SJSA1 (cell line): ENCODE measurements around the gene DYNLRB1. TPM values are rescaled to one million over a fixed set of nuclear protein-coding genes. Genes with fewer than 3 reads are reported as not detected.

Source experiments
- DNase-seq, 2 experiments: peaks; one replicate each; pipeline ENCODE4 v3.0.0-alpha.2; 2015 to 2020; ENCODE audit warnings: low spot score in 2 of 2, low read depth in 1 of 2
- H3K27ac ChIP-seq: fragments of 250-450 bp; sonication (Bioruptor Pico); 2 replicates; pipeline ENCODE4 v1.5.1; 2020; ENCODE audit warnings: mild to moderate bottlenecking, moderate library complexity
- H3K27me3 ChIP-seq: fragments of 250-450 bp; sonication (Bioruptor Pico); replicated peaks from 2 replicates; pipeline ENCODE4 v1.5.1; 2020; ENCODE audit warnings: mild to moderate bottlenecking, moderate library complexity
- H3K36me3 ChIP-seq: fragments of 250-450 bp; sonication (Bioruptor Pico); 2 replicates; pipeline ENCODE4 v1.5.1; 2020; ENCODE audit warnings: mild to moderate bottlenecking
- H3K4me1 ChIP-seq: fragments of 250-450 bp; sonication (Bioruptor Pico); replicated peaks from 2 replicates; pipeline ENCODE4 v1.6.1; 2021; ENCODE audit warnings: mild to moderate bottlenecking
- H3K4me3 ChIP-seq: fragments of 250-450 bp; sonication (Bioruptor Pico); 2 replicates; pipeline ENCODE4 v1.5.1; 2020; ENCODE audit warnings: mild to moderate bottlenecking
- H3K9me3 ChIP-seq: fragments of 250-450 bp; sonication (Bioruptor Pico); replicated peaks from 2 replicates; pipeline ENCODE4 v1.5.1; 2020; ENCODE audit warnings: mild to moderate bottlenecking
- total RNA-seq: library from RNA; depleted of rRNA; stranded (reverse); fragments of >200 nt; shearing (Covaris generic); gene quantifications from 2 replicates; pipeline ENCODE4 v1.2.3, GENCODE V29; 2014

DYNLRB1 gene
- total RNA-seq, 1 experiment from 2014 or later, result 190 TPM

DNA sequence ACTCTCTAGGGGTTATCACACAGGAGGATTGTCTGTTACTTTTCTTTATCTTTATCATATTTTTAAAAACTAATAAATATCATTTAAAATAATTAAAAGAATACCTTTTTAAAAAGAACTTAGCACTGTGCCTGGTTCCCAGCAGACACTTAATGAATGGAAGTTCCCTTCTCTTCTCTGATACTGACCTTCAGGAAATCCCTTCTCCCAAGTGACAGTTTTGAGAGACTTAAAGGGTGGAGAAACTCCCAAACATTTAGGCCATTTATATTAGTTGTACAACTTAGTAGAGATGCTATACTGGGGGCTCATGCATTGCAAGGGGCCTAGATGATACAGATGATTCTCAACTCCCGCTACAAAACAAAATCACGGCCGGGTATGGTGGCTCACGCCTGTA lies 60.8 kb downstream of the DYNLRB1 start:
- no peak overlapping the region for H3K27ac ChIP-seq
- no peaks in the 10 kb centered on the region for H3K9me3 ChIP-seq
- DNase-seq, result no peak
- no peaks in the 10 kb centered on the region for H3K27me3 ChIP-seq
- H3K4me3 ChIP-seq, result no peak overlapping the region
- H3K36me3 ChIP-seq, result no peaks in the 10 kb centered on the region
- peaks cover 27% of the 10 kb centered on the region for H3K4me1 ChIP-seq

DNA sequence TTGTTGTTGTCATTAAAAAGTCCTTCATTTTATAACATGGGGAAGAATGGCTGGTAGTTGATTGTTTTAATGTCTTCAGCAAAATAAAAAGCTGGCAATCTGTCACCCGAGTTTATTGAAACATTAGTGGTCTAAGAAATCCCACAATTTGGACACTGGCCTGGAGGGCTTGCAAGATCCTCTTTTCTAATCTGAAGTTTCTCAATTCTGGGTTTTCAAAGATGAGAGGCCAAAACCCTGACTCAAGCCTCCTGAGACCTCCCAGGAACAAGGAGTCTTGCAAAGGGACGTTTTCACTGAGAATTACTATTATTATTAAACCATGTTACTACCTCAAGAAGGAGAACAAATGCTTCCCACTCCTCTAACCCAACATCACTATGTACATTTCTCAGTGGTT lies 61.8 kb downstream of the DYNLRB1 start:
- no peaks in the 10 kb centered on the region for H3K36me3 ChIP-seq
- no peak overlapping the region for H3K4me3 ChIP-seq
- H3K9me3 ChIP-seq, result no peaks in the 10 kb centered on the region
- H3K4me1 ChIP-seq, result peaks cover 31% of the 10 kb centered on the region
- H3K27me3 ChIP-seq, result no peaks in the 10 kb centered on the region
- DNase-seq, result peak in 1 of 2 experiments; percentile 9
- H3K27ac ChIP-seq, result no peak overlapping the region

DNA sequence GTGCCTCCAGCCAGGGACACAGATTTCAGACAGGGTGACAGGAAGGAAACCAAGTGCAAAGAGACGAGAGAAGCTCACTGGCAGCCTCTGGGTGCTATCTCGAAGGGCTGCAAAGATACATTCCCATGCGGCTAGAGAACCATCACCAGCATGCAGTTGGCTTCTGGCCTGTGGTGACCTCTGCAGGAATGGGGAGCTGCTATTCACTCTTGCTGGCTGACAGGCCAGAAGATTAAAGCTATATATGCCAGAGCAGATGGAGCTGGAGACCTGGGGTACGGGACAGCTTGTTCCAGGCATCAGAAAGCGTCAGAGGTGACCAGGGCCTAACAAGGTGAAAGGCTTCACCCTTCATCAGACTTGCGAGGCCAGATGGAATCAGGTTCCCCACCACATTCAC lies 62.3 kb downstream of the DYNLRB1 start:
- H3K36me3 ChIP-seq, result peaks cover 1% of the 10 kb centered on the region; the same call in 1 of the 2 replicates
- H3K4me1 ChIP-seq, result peaks cover 31% of the 10 kb centered on the region
- H3K27me3 ChIP-seq, result no peaks in the 10 kb centered on the region
- H3K4me3 ChIP-seq, result no peak overlapping the region
- DNase-seq, result peak in 1 of 2 experiments; percentile 9
- no peak overlapping the region for H3K27ac ChIP-seq
- H3K9me3 ChIP-seq, result no peaks in the 10 kb centered on the region

DNA sequence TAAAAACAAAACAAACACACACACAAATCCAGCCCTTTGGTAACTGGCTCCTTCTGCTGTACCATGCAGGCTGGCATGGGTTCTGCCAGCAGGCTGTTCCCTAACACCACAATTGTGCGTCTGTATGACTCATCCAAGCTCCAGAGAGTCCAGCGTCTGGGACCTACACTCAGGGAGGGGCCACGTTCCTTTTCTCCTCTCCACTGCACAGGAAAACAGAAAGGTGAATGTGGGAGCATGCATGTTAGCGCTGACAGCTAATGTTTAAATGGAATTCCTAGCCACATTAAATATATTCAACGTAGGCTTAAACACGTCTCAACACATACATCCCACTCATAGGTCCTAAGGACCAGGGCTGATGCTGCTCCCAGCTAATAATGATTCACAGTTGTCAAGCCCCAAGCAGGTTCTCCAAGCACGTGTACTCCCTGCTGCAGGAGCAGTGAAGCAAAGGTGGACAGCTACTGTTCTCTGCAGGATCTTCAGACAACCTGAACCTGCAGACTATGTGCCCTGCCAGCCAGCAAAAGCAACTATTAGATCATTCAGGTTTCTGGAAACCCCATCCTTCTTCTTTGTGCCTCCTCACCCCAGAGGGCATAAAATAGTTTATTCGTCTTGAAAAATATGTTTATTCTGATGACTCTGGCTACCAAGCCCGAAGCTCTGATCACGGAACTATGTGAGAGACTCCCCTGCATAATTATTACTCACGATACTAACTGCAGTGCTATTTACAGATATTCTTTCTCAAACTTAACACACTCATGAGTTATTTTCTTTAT lies 63.2 kb downstream of the DYNLRB1 start:
- Histone ChIP-seq H3K27me3 (no peaks in the 10 kb centered on the region), H3K9me3 (no peaks in the 10 kb centered on the region), H3K27ac (no peak overlapping the region), H3K36me3 (peaks cover 7% of the 10 kb centered on the region), H3K4me1 (peaks cover 31% of the 10 kb centered on the region), H3K4me3 (no peak overlapping the region)
- peak; percentile 67 to 79 for DNase-seq

DNA sequence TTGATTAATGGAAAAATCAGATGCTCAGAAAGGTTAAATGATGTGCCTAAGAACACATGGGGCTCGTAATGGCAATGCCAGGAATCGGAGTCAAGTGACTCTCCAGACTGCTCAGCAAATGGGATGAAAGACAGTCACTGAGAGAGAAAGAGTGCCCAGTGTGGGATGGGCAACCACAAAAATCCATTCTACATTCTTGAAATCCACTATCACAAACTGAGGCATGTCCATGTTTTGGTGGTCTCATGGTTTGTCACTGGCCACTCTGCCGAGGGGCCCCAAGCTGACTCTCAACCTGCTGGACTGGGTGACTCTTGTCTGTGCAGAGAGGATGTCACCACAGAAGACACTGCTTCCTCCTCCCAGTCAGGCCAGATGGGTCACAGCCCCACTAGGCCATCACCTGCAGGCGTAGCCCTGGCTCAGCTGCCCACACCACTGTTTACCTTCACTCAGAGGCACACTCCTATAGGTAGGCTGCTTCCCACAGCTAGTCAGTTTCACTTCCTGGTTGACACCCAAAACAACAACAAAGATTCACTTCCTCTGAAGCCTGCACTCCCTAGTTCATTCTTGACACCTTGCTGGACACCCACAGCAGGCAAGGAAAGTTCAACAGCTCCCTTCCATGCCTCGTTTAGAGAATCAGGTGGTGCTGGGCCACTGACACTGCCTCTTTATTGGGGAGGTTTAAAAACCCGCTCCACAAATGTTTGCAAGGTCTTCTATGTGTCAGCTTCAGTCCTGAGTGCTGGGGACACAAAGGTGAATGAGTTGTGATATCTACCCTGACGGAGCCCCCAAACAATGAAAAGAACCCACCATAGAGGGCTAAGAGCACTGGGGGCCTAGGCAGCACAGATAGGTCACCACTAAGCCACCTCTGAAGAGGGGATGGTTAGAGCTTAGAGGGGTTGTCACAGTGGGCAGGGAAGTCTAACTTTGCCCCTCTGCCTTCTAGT lies 64.0 kb downstream of the DYNLRB1 start:
- Histone ChIP-seq H3K9me3 (no peaks in the 10 kb centered on the region), H3K4me1 (peaks cover 31% of the 10 kb centered on the region), H3K27me3 (no peaks in the 10 kb centered on the region), H3K36me3 (peaks cover 11% of the 10 kb centered on the region), H3K4me3 (no peak overlapping the region), H3K27ac (no peak overlapping the region)
- DNase-seq, result peak; percentile 10 to 30

DNA sequence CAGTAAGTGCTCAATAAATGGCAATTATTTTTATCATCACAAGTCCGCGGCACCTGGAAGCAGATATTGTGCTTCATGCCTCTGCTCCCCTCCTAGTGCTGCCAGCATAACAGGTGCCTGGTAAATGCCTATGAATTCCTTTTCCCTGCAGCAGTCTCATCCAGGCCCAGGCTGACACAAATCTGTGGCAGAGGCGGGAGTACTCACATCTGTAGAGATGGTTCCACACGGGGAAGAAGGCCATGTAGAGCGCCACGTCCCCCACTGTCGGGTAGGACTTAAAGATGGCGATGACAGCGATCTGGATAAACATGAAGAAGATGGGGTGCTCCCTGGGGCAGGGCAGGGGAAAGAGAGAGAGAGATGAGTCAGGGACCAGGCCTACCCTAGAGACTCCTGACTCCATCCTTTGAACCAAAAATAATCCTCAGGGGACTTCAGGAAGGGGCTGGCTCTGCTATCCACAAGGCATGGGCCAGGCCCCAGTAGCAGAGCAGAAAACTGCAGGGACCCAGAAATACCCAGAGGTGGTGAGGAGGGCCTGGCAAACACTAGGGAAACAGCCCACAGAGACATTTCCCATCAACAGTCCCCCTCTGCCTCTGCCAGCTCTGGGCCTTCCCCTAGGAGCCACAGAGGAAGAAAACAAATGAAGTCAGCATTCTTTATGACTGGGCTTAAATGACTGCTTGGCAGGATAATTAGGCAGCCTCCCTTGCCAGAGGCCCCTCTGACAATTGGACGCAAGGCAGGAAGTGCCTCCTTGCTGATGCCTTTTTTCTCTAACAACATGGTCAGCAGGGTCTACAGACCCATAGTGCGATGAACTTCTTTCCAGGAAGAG lies 65.3 kb downstream of the DYNLRB1 start:
- Histone ChIP-seq H3K4me1 (peaks cover 31% of the 10 kb centered on the region), H3K4me3 (no peak overlapping the region), H3K9me3 (no peaks in the 10 kb centered on the region), H3K27ac (no peak overlapping the region), H3K36me3 (peaks cover 12% of the 10 kb centered on the region), H3K27me3 (no peaks in the 10 kb centered on the region)
- DNase-seq, result peak; percentile 30 to 39

DNA sequence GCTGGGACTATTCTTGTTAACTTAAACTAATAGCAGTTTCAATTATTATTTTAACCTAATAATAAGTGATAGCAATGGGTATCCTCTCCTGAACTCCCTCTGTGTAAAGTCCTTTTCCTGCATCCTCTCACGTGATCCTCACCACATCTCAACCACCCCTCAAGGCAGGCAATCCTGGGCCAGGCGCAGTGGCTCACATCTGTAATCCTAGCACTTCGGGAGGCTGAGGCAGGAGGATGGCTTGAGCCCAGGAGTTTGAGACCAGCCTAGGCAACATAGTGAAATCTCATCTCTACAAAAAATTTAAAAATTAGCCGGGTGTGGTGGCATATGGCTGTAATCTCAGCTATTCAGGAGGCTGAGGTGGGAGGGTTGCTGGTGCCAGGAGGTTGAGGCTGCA lies 66.0 kb downstream of the DYNLRB1 start:
- Histone ChIP-seq H3K9me3 (no peaks in the 10 kb centered on the region), H3K36me3 (peaks cover 12% of the 10 kb centered on the region), H3K27ac (no peak overlapping the region), H3K27me3 (no peaks in the 10 kb centered on the region), H3K4me1 (peaks cover 31% of the 10 kb centered on the region), H3K4me3 (no peak overlapping the region)
- DNase-seq, result peak in 1 of 2 experiments; percentile 17

DNA sequence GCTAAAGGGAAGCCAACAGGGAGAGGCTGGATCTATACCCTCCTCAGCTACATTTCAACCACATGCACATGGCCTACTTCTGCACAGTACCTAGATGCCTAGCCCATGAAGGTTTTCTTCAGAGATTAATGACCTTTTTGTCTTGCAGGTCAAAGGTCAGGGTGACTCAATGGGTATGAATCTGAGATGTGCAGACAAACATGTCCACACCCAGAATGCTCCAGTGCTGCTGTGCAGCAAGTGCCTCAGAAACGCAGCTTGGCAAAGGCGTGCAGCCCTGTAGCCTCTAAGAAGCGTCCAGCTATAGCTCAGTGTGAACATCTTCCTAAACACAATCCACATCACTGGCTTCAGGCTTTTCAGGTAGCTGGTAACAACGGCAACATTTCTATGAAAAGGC lies 66.7 kb downstream of the DYNLRB1 start:
- Histone ChIP-seq H3K4me3 (no peak overlapping the region), H3K9me3 (no peaks in the 10 kb centered on the region), H3K36me3 (peaks cover 12% of the 10 kb centered on the region), H3K4me1 (peaks cover 31% of the 10 kb centered on the region), H3K27me3 (no peaks in the 10 kb centered on the region), H3K27ac (no peak overlapping the region)
- DNase-seq, result peak in 1 of 2 experiments; percentile 25

DNA sequence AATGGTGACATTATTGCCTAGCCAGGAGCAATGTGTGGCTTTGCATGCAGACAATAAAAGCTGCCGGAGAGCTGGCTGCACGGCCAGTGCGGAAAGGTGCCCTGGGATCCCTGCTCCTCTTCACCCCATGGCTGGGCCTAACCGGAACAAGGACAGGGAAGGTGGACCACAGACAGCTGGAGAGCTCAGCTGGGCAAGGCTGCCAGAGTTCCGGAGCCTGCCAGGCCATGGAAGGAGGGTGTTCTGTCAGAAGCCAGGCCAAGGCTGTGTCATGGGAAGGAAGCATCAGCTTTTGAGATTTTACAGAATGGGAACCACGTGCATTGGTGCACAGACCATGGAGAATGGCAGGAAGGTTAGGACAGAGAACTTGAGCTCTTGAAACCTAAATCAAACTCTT lies 67.3 kb downstream of the DYNLRB1 start:
- Histone ChIP-seq H3K4me3 (no peak overlapping the region), H3K4me1 (peaks cover 30% of the 10 kb centered on the region), H3K9me3 (no peaks in the 10 kb centered on the region), H3K27ac (no peak overlapping the region), H3K27me3 (no peaks in the 10 kb centered on the region), H3K36me3 (peaks cover 12% of the 10 kb centered on the region)
- DNase-seq, result peak in 1 of 2 experiments; percentile 27

DNA sequence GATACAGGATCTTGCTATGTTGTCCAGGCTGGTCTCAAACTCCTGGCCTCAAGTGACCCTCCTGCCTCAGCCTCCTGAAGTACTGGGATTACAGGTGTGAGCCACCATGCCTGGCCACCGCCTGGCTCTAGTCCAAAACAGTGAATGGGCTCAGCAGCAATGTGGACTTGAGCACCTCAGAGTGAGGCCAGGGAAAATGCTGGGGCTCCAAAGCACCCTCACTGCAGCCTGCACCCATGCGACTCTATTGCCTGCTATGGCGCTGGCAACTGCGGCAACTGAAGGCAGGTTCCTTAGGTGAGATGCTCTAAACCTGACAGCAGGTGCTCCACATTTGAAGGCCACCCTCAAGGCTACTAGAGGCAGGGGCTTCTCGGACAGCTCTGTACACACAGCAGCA lies 68.8 kb downstream of the DYNLRB1 start:
- DNase-seq, result peak in 1 of 2 experiments; percentile 25
- Histone ChIP-seq H3K9me3 (no peaks in the 10 kb centered on the region), H3K36me3 (peaks cover 12% of the 10 kb centered on the region), H3K4me3 (no peak overlapping the region), H3K27me3 (no peaks in the 10 kb centered on the region), H3K27ac (no peak overlapping the region), H3K4me1 (peaks cover 15% of the 10 kb centered on the region)

DNA sequence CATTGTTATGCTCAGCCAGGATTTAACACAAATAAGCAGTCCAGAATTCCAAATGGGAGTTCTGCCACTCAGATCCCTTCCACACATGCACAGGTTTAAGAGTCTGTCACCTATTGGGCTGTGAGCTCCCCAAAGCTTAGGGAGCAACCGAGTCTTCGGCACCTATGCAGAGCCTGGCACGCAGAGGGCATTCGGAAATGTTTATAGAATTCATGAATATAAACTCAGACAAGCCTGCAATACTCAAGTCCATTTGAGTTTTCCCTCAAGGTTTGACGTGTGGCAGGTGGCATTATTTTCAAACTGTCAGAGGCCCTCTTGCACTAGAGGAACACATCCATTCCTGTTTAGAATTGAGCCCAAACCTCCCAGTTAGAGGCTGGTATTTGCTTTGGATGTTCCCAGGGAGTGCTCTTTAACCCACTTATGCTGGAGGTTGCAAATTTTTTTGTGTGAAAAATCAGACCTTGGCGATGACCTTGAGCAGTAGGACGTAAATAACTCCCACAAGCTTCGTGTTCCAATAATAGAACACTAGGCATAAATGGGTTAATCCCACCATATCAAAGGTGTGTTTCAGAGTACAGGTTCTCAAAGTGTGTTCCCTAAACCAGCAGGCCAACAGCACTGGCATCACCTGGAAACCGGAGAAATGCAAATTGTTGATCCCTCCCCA lies 70.4 kb downstream of the DYNLRB1 start:
- H3K4me3 ChIP-seq, result no peak overlapping the region
- no peak overlapping the region for H3K27ac ChIP-seq
- DNase-seq, result peak in 1 of 2 experiments; percentile 6
- H3K27me3 ChIP-seq, result no peaks in the 10 kb centered on the region
- peaks cover 12% of the 10 kb centered on the region for H3K36me3 ChIP-seq
- peaks cover 8% of the 10 kb centered on the region for H3K4me1 ChIP-seq
- no peaks in the 10 kb centered on the region for H3K9me3 ChIP-seq
